GM19463 (cell line): Measurements from ENCODE around the gene RFX1.
A peak's percentile ranks its signal among the peaks of the same experiment; 100 is the strongest.

Source experiments
- ATAC-seq: cut with Tn5 transposase; IDR thresholded peaks from one replicate; pipeline ENCODE4 v1.9.1; 2021; ENCODE audit warnings: mild to moderate bottlenecking, moderate library complexity; ENCODE audit not compliant: unreplicated experiment

RFX1 gene

GRCh38 chr19:13962699-13963602 lies 43.2 kb downstream of the RFX1 start:
- ATAC-seq, result no peak

GRCh38 chr19:13961826-13962698 lies 44.1 kb downstream of the RFX1 start:
- ATAC-seq, result no peak

GRCh38 chr19:13960863-13961784 lies 45.0 kb downstream of the RFX1 start:
- ATAC-seq, result no peak

GRCh38 chr19:13959962-13960862 lies 45.9 kb downstream of the RFX1 start:
- ATAC-seq, result no peak

- ATAC-seq, result no peak
Observed at GRCh38 chr19:13959141-13959961, 46.8 kb downstream of the RFX1 start.

- no peak for ATAC-seq
Observed at GRCh38 chr19:13958043-13958442, 48.1 kb downstream of the RFX1 start.

GRCh38 chr19:13957051-13957450 lies 49.1 kb downstream of the RFX1 start:
- ATAC-seq, result no peak

- ATAC-seq, result no peak
Observed at GRCh38 chr19:13956365-13956744, 49.8 kb downstream of the RFX1 start.

- ATAC-seq, result no peak
Observed at GRCh38 chr19:13955662-13956364, 50.3 kb downstream of the RFX1 start.

- no peak for ATAC-seq
Observed at GRCh38 chr19:13954185-13954584, 51.9 kb downstream of the RFX1 start.

- no peak for ATAC-seq
Observed at GRCh38 chr19:13952931-13953531, 53.1 kb downstream of the RFX1 start.

- ATAC-seq, result peak; percentile 98
Observed at GRCh38 chr19:13952154-13952930, 53.8 kb downstream of the RFX1 start, which contains the start of gene DCAF15. Gene DCAF15 (plus strand): TSS chr19:13952509. CDS start chr19:13952513, 4 bp downstream.

- no peak for ATAC-seq
Observed at GRCh38 chr19:13951799-13952153, 54.3 kb downstream of the RFX1 start.

GRCh38 chr19:13951043-13951442 lies 55.1 kb downstream of the RFX1 start:
- no peak for ATAC-seq

- no peak for ATAC-seq
Observed at GRCh38 chr19:13946414-13946813, 59.7 kb downstream of the RFX1 start.

GRCh38 chr19:13942023-13942684 lies 64.0 kb downstream of the RFX1 start:
- ATAC-seq, result no peak
